GM12878 (cell line): ENCODE data around the gene DLG2. TPM values are rescaled to one million over a fixed set of nuclear protein-coding genes. Genes with fewer than 3 reads are reported as not detected.

Experiments used
- ATAC-seq: fragments of 200-7000 bp; cut with Tn5 transposase; 3 replicates; pipeline ENCODE4 v1.9.1; 2020; ENCODE audit warnings: mild to moderate bottlenecking, moderate library complexity
- BruUV-seq: library from RNA; stranded (reverse); fragments of 400-500 nt; replicated peaks from 2 replicates; lab custom pipeline; 2021; lab: Mats Ljungman, UMichigan
- CTCF ChIA-PET: fragments of 300-600 bp; sonication (Branson Sonifier 250); formaldehyde crosslinking; extraction: SDS; loops from one replicate; lab custom pipeline; 2021; ENCODE audit warnings: inconsistent platforms; lab: Yijun Ruan, JAX
- POLR2A ChIA-PET: fragments of 350-600 bp; formaldehyde crosslinking; extraction: SDS; loops from one replicate; lab custom pipeline; 2021; ENCODE audit warnings: inconsistent platforms; lab: Charles Lee
- RAD21 ChIA-PET: fragments of 300-600 bp; sonication (Branson Sonifier 250); formaldehyde crosslinking; loops from one replicate; lab custom pipeline; 2023; ENCODE audit warnings: antibody characterized with exemption; ENCODE audit not compliant: unreplicated experiment; lab: Charles Lee
- SMC1A ChIA-PET: fragments of 300-600 bp; sonication (Branson Sonifier 250); formaldehyde crosslinking; loops from one replicate; lab custom pipeline; 2023; ENCODE audit not compliant: unreplicated experiment, uncharacterized antibody; lab: Charles Lee
- DNase-seq: peaks from one replicate; pipeline ENCODE4 v3.0.0-alpha.2; 2011; ENCODE audit warnings: low read depth, low spot score
- FAIRE-seq: peaks from 3 replicates; lab custom pipeline; 2011; peaks lifted over from hg19 to GRCh38; lab: Jason Lieb, UNC
- H2AFZ ChIP-seq: 2 replicates; pipeline ENCODE4 v1.6.0; 2011; ENCODE audit warnings: low read depth, low read length, control low read depth; ENCODE audit not compliant: control insufficient read depth
- H3K27ac ChIP-seq: 2 replicates; pipeline ENCODE4 v1.5.1; 2011; ENCODE audit warnings: control low read depth; ENCODE audit not compliant: control insufficient read depth, insufficient read depth
- H3K27me3 ChIP-seq, 2 experiments: replicated peaks in 1 of 2; 2 replicates each; pipeline versions ENCODE4 v1.6.0 to v1.6.1; 2011; ENCODE audit warnings: low read length in 1 of 2; ENCODE audit not compliant: control insufficient read depth in 2 of 2, insufficient read depth in 2 of 2
- H3K36me3 ChIP-seq, 2 experiments: 2 replicates each; pipeline ENCODE4 v1.5.1; 2011; ENCODE audit warnings: low read length in 1 of 2; ENCODE audit not compliant: control insufficient read depth in 2 of 2, insufficient read depth in 2 of 2
- H3K4me1 ChIP-seq: 2 replicates; pipeline ENCODE4 v1.6.1; 2011; ENCODE audit warnings: mild to moderate bottlenecking, low read length, moderate library complexity, mixed read lengths; ENCODE audit not compliant: control insufficient read depth, insufficient read depth
- H3K4me2 ChIP-seq: 2 replicates; pipeline ENCODE4 v1.6.0; 2011; ENCODE audit warnings: control low read depth; ENCODE audit not compliant: control insufficient read depth, insufficient read depth
- H3K4me3 ChIP-seq: fragments of 200-600 bp; sonication (generic); 2 replicates; pipeline ENCODE4 v1.5.1; 2016
- H3K79me2 ChIP-seq: 2 replicates; pipeline ENCODE4 v1.6.0; 2011; ENCODE audit warnings: low read length; ENCODE audit not compliant: control insufficient read depth, insufficient read depth
- H3K9ac ChIP-seq: 2 replicates; pipeline ENCODE4 v1.8.0; 2011; ENCODE audit warnings: low read length, control low read depth, mixed read lengths; ENCODE audit not compliant: control insufficient read depth, insufficient read depth
- H3K9me3 ChIP-seq: replicated peaks from 3 replicates; pipeline ENCODE4 v1.5.1; 2011; ENCODE audit warnings: mild to moderate bottlenecking, low read length; ENCODE audit not compliant: control insufficient read depth, insufficient read depth
- H4K20me1 ChIP-seq: 2 replicates; pipeline ENCODE4 v1.6.0; 2011; ENCODE audit not compliant: control insufficient read depth, insufficient read depth
- BMI1 ChIP-seq: fragments of 450-650 bp; IDR thresholded peaks from 2 replicates; pipeline ENCODE4 v1.6.1; 2016; ENCODE audit warnings: mild to moderate bottlenecking, moderate library complexity, borderline replicate concordance
- CREB1 ChIP-seq: IDR thresholded peaks from 2 replicates; pipeline ENCODE4 v1.6.1; 2012; ENCODE audit warnings: low read depth, mild to moderate bottlenecking, inconsistent platforms
- JUNB ChIP-seq: IDR thresholded peaks from 2 replicates; pipeline ENCODE4 v1.6.1; 2016; ENCODE audit warnings: antibody characterized with exemption, mild to moderate bottlenecking
- KAT2A ChIP-seq: conservative IDR thresholded peaks from 2 replicates; pipeline ENCODE4 v1.6.1; 2011; ENCODE audit warnings: low read depth, low read length; ENCODE audit not compliant: control insufficient read depth
- in situ Hi-C: fragments of 300-500 bp; cut with MboI; formaldehyde crosslinking; loops from 9 replicates; pipeline ENCODE4 v1.14.3; 2018; ENCODE audit warnings: mixed read lengths
- intact Hi-C: fragments of 100-400 bp; cut with micrococcal nuclease; formaldehyde crosslinking; loops from one replicate; pipeline ENCODE4 v1.14.2; 2022; ENCODE audit not compliant: unreplicated experiment
- polyA plus RNA-seq, 11 experiments: library from polyadenylated mRNA; depleted of rRNA in 4 of 11; unstranded in 6 of 11; stranded (reverse) in 5 of 11; fragments of >200 nt; fragmentation: Nextera tagmentation in 4 of 11; fragmentation: Illumina TruSeq in 1 of 11; extraction: Ambion mirVana in 4 of 11; extraction: Trizol in 1 of 11; gene quantifications; 1 replicate in 1 of 11; 2 replicates in 10 of 11; pipeline versions ENCODE4 v1.2.1 to v1.2.3, GENCODE V29; 2011 to 2016; ENCODE audit warnings: inconsistent platforms in 2 of 11, missing spikeins in 2 of 11, low read depth in 1 of 11
- total RNA-seq, 4 experiments: library from RNA; depleted of rRNA in 3 of 4; stranded (reverse); fragments of >200 nt in 3 of 4; fragmentation: Illumina TruSeq in 1 of 4; extraction: Trizol in 1 of 4; gene quantifications; 2 replicates each; pipeline versions ENCODE4 v1.2.1 to v1.2.3, GENCODE V29; 2013 to 2021
- TF ChIP-seq, protein P1 (sequence below): fragments of 150-350 bp; IDR thresholded peaks from 2 replicates; pipeline ENCODE4 v1.6.1; 2014; ENCODE audit warnings: mild to moderate bottlenecking, low read depth, low read length
- TF ChIP-seq, protein P2 (sequence below): fragments of 450-650 bp; formaldehyde crosslinking; IDR thresholded peaks from 2 replicates; pipeline ENCODE4 v1.5.0; 2022; ENCODE audit warnings: mild to moderate bottlenecking, missing genetic modification characterization

Gene DLG2
- total and polyA plus RNA-seq, 10 of the 15 experiments (the other 5 are each of a cell fraction or from before 2014, with no cell fraction given): 0.09 to 0.98 (median 0.35) TPM

DNA sequence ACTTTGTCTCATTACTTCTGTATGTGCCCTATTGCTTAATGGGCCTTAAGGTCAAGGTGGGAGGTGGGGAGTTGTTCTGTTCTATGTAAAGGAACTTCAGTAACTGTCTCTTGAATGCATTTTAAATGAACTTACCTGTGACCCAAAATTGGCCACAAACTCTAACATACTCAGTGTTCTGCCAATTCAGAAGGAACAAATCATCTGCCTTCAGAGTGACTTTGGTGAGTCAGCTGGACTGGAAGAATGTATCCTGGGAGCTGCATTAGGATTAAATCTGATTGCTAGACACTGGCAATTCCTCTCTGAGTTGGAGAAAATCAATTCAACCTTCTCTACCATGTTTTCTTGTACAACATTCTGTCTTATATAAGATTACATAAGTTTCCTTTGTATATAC, 1104.8 kb downstream of the DLG2 start:
- no peaks in the 10 kb centered on the region for H4K20me1 ChIP-seq
- H3K4me3 ChIP-seq: no peak overlapping the region
- no peaks in the 10 kb centered on the region for H3K36me3 ChIP-seq
- no TSS peak for BruUV-seq
- no peak overlapping the region for H2AFZ ChIP-seq
- no peak for DNase-seq
- intact Hi-C loops (no loop called here), in situ Hi-C loops (no loop called here)
- CTCF ChIA-PET: interaction anchor here (0.9 to 1.7 kb wide), 3 partner anchors 10 to 686 kb away, joined by 3 to 4 read pairs (median 3); no protein-coding TSS in a partner anchor
- no peak overlapping the region for H3K9ac ChIP-seq
- SMC1A ChIA-PET: interaction anchor here (1.0 kb wide), 1 partner anchor 137 kb away, joined by 3 read pairs; no protein-coding TSS in a partner anchor
- RAD21 ChIA-PET: interaction anchor here (1.0 kb wide), 1 partner anchor 74 kb away, joined by 3 read pairs; no protein-coding TSS in a partner anchor
- H3K9me3 ChIP-seq: no peaks in the 10 kb centered on the region
- no peaks in the 10 kb centered on the region for H3K27me3 ChIP-seq
- no peaks in the 10 kb centered on the region for H3K4me1 ChIP-seq
- FAIRE-seq: no peak
- ATAC-seq: no peak
- H3K4me2 ChIP-seq: no peak overlapping the region
- H3K27ac ChIP-seq: no peak overlapping the region
- POLR2A ChIA-PET: no interaction called here
- no peaks in the 10 kb centered on the region for H3K79me2 ChIP-seq
- TF ChIP-seq JUNB (no peak), CREB1 (no peak), BMI1 (no peak), KAT2A (no peak)
- TF ChIP-seq, protein P1, sequence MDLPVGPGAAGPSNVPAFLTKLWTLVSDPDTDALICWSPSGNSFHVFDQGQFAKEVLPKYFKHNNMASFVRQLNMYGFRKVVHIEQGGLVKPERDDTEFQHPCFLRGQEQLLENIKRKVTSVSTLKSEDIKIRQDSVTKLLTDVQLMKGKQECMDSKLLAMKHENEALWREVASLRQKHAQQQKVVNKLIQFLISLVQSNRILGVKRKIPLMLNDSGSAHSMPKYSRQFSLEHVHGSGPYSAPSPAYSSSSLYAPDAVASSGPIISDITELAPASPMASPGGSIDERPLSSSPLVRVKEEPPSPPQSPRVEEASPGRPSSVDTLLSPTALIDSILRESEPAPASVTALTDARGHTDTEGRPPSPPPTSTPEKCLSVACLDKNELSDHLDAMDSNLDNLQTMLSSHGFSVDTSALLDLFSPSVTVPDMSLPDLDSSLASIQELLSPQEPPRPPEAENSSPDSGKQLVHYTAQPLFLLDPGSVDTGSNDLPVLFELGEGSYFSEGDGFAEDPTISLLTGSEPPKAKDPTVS: no peak
- TF ChIP-seq, protein P2, sequence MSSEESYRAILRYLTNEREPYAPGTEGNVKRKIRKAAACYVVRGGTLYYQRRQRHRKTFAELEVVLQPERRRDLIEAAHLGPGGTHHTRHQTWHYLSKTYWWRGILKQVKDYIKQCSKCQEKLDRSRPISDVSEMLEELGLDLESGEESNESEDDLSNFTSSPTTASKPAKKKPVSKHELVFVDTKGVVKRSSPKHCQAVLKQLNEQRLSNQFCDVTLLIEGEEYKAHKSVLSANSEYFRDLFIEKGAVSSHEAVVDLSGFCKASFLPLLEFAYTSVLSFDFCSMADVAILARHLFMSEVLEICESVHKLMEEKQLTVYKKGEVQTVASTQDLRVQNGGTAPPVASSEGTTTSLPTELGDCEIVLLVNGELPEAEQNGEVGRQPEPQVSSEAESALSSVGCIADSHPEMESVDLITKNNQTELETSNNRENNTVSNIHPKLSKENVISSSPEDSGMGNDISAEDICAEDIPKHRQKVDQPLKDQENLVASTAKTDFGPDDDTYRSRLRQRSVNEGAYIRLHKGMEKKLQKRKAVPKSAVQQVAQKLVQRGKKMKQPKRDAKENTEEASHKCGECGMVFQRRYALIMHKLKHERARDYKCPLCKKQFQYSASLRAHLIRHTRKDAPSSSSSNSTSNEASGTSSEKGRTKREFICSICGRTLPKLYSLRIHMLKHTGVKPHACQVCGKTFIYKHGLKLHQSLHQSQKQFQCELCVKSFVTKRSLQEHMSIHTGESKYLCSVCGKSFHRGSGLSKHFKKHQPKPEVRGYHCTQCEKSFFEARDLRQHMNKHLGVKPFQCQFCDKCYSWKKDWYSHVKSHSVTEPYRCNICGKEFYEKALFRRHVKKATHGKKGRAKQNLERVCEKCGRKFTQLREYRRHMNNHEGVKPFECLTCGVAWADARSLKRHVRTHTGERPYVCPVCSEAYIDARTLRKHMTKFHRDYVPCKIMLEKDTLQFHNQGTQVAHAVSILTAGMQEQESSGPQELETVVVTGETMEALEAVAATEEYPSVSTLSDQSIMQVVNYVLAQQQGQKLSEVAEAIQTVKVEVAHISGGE (CRISPR knock-in tag): no peak
- TF ChIP-seq, all 136 proteins: peak for 0
